Stimulated activated CD8-positive, alpha-beta memory T cell treated with anti-CD3 and anti-CD28 coated beads, Interleukin-12 subunit alpha, Interleukin-12 subunit beta, amount 100 ng/mL, for 24 hours (primary cell): ENCODE data around the gene OR2B6.

Experiments used
- DNase-seq: peaks from one replicate; pipeline ENCODE4 v3.0.0-alpha.2; 2020; ENCODE audit errors: extremely low read depth

Gene OR2B6

DNA sequence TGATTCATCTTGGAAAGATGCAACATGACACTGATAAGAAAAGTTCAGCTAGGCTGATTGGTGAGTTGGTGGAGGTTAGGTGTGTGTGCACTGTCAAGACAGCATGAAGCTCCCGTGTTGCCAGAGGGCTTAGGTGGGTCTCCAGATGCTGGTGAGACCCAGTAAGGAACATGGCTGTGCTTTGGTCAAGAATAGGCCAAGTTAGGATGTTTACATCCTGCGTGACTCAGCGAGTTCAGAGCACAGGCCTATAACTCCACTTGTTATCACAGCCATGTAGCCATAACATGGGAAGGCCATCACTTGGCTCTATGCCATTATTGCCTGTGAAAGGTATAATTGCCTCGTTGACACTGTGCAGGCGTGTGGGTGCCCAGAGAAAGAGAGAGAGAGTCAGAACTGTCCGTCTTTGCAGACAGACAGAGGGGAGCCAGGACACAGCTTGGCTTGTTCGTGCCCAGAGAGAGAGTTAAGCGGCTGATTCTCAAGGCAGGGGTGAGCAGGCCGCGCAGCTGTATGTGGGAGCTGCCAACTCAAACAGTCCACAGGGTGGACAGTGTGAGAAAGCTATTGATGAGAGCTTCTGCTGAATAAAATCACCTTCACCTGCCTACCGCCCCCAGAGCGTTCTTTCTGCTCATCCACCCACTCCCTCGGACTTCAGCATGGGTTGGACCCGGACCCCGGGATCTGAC is 43.5 kb downstream of the OR2B6 start:
- DNase-seq, result no peak

DNA sequence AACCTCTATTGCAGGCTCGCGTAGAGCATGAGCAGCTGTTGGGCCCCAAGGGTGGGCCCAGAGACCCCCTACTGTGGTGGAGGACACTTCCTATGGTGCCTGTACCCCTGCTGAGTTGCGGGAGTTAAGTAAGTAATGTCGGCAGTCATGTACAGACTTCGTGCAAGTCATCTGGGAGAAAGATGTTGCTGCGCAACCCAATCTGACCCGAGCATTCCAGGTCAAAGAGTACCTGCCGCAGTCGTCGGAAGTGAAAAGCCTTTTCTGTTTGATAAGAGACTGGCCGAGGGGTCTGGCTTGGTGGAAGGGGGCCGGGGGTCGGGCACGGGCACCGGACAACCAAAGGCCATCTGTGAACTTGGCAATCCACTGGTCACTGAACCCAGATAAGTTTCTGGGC is 44.3 kb downstream of the OR2B6 start:
- DNase-seq, result no peak

DNA sequence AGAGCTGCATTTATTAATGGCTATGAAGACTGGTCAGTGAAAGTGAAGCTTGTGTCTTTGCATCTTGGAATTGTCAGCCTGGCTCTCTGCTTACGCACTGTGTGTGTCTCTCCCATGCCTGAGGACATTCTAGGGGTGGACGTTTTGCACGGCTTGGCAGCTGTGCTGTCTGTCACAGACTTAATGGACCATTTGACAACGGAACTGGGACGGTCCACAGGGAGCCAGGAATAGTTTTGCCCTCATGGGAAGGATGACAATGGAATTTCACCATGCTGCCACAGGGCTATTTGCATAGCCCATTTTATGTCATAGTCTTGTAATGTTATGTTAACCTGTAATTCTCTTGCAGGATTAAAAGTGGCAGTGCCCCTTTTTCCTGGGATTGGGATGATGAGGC is 44.7 kb downstream of the OR2B6 start:
- no peak for DNase-seq

DNA sequence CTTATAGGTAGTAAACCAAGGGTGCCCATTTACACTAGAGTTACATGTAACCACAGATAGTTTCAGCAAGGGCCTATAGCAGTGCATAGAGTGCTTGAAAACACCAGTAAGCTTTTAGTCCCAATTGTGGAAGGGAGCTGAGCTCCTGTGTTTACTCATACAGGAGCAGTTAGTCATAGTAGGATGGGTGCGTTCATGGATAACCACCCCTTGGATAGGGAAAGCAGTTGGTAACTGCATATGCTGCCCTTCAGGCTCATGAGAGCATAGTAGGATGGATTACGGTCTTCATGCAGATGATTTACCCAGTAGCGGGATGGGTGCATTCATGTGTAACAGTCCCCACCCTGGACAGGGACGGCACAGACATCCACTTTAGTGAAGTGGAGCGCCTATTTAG is 45.1 kb downstream of the OR2B6 start:
- DNase-seq, result no peak

DNA sequence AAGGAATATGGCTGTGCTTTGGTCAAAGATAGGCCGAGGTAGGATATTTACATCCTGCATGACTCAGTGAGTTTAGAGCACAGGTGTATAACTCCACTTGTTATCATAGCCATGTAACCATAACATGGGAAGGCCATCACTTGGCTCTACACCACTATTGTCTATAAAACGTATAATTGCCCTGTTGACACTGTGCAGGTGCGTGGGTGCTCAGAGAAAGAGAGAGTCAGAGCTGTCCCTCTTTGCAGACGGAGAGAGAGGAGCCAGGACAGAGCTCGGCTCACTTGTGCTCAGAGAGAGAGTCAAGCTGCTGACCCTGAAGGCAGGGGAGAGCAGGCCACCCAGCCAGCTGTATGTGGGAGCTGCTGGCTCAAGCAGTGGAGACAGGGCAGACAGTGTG is 46.0 kb downstream of the OR2B6 start:
- DNase-seq, result no peak

DNA sequence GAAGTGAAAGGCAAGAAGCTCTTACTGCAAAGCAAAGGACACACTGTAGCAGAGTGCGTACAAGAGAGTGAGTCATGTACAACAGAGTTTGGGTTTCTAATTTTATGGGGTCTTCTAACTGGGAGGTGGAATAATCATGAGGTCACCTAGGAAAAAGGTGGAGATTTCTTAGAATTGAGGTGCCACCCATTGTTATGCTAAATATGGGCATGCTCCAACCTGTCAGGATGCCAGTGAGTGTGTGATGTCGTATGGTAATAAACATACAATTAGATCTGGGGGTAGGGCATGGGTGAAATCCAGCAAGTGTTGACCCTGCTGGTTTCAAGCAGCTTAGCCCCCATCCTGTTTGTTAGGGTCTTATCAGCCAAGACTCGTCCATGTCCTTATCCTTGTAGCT is 46.6 kb downstream of the OR2B6 start:
- DNase-seq, result no peak

DNA sequence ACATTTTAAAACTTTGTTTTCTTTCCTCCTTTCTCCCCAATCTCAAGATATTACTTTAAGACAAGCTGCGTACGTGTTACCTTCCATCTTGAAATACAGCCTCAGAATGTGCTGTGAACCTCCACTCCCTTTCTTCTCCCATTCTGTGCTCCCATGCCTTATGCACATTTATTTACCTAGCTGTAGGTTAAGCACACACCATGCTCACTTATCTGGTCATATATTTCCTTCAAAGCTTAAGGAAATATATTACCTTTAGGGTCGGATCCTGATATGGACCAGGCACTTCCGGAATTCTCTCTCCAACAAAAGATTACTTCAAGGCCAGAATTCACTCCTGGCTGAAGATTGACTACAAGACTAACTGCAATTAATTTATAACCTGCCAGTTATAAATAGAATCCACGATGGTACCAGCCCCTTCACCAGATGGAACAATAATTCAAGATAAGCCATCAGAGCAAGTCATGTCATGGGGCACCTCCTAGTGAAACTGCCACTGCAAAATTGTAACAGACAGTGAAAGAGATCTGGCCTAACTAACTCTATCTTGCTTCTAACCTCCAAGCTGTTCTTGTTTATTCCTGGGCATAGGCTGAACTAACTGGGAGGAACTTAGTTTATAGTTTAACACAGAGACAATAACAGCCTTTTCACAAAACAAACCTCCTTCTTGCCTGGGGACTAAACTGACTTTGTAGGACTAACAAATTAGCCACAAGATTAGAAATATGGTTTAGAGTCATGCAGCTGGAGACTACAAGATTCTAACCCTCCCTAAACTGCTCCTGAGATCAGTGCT is 47.5 kb downstream of the OR2B6 start:
- no peak for DNase-seq

DNA sequence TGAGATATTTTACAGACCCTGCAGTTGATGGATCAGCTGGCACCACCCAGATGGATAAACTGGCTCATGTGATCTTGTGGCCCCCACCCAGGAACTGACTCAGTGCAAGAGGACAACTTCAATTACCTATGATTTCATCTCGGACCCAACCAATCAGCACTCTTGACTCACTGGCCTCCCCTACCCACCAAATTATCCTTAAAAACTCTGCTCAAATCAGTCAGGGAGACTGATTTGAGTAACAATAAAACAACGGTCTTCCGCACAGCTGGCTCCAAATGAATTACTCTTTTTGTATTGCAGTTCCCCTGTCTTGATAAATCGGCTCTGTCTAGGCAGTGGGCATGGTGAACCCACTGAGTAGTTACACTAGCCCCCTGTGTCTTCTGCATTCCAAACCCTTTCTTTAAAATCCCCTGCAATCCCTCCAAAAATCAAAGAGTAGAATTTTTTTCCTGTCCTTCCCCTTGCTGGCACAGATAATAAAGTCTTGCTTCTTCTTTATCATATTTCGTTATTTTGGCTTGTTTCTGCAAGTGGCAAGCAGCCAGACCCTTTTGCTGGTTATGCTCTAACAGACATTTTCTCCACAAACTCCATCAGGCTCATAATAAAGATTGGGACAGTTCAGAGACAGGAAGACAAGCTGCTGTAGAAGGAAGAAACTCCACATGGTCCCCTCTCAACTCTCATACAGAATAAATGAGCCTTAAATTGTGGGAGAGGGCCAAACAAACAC is 48.3 kb downstream of the OR2B6 start:
- DNase-seq, result no peak

DNA sequence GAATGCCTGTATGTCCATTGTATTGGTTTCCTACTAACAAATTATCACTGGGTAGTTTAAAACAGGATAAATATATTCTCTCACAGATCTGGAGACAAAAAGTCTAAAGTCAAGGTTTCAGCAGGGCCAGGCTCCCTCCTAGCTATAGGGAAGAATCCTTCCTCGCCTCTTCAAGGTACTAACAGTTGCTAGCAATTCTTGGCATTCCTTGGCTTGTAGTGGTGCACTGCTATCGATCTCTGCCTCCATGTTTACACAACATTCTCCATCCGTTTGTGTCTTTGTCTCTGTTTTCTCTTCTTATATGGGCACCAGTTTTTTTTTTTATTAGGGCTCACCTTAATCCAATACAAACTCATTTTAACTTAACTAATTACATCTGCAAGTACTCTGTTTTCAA is 48.9 kb downstream of the OR2B6 start:
- DNase-seq, result no peak
